Measurements from ENCODE around the gene AANAT.

The AANAT gene

GRCh38 chr17:76468634-76469010, 1.2 kb downstream of the AANAT start:
- no peak for DNase-seq (ENCODE audit: low read depth, low spot score)

- DNase-seq (ENCODE audit: low read depth, low spot score) = no peak
Measured at GRCh38 chr17:76469076-76469990, 1.9 kb downstream of the AANAT start.

- DNase-seq (ENCODE audit: low read depth, low spot score) = no peak
Measured at GRCh38 chr17:76469991-76470739, 2.8 kb downstream of the AANAT start.

GRCh38 chr17:76471498-76472257, 4.3 kb downstream of the AANAT start:
- DNase-seq (ENCODE audit: low read depth, low spot score) = no peak

GRCh38 chr17:76472258-76472645, 4.8 kb downstream of the AANAT start:
- no peak for DNase-seq (ENCODE audit: low read depth, low spot score)

GRCh38 chr17:76472726-76473125, 5.3 kb downstream of the AANAT start:
- no peak for DNase-seq (ENCODE audit: low read depth, low spot score)

- no peak for DNase-seq (ENCODE audit: low read depth, low spot score)
Measured at GRCh38 chr17:76473541-76473985, 6.2 kb downstream of the AANAT start.

GRCh38 chr17:76474238-76474637, 6.8 kb downstream of the AANAT start:
- no peak for DNase-seq (ENCODE audit: low read depth, low spot score)

GRCh38 chr17:76474894-76475293, 7.5 kb downstream of the AANAT start:
- DNase-seq (ENCODE audit: low read depth, low spot score) = no peak

- no peak for DNase-seq (ENCODE audit: low read depth, low spot score)
Measured at GRCh38 chr17:76475302-76475701, 7.9 kb downstream of the AANAT start.

- no peak for DNase-seq (ENCODE audit: low read depth, low spot score)
Measured at GRCh38 chr17:76476736-76477135, 9.3 kb downstream of the AANAT start.

- DNase-seq (ENCODE audit: low read depth, low spot score) = no peak
Measured at GRCh38 chr17:76477576-76477975, 10.2 kb downstream of the AANAT start.

- no peak for DNase-seq (ENCODE audit: low read depth, low spot score)
Measured at GRCh38 chr17:76478097-76478496, 10.7 kb downstream of the AANAT start.

GRCh38 chr17:76478730-76479514, 11.5 kb downstream of the AANAT start:
- no peak for DNase-seq (ENCODE audit: low read depth, low spot score)

GRCh38 chr17:76479515-76480060, 12.2 kb downstream of the AANAT start:
- no peak for DNase-seq (ENCODE audit: low read depth, low spot score)

- no peak for DNase-seq (ENCODE audit: low read depth, low spot score)
Measured at GRCh38 chr17:76480632-76481031, 13.2 kb downstream of the AANAT start.

- no peak for DNase-seq (ENCODE audit: low read depth, low spot score)
Measured at GRCh38 chr17:76481071-76481655, 13.8 kb downstream of the AANAT start.

- DNase-seq (ENCODE audit: low read depth, low spot score) = no peak
Measured at GRCh38 chr17:76484228-76484725, 16.9 kb downstream of the AANAT start.

GRCh38 chr17:76485569-76485968, 18.2 kb downstream of the AANAT start:
- DNase-seq (ENCODE audit: low read depth, low spot score) = no peak

- DNase-seq (ENCODE audit: low read depth, low spot score) = no peak
Measured at GRCh38 chr17:76487451-76488192, 20.2 kb downstream of the AANAT start.
